CD4-positive, alpha-beta T cell (primary cell): ENCODE measurements around the gene REEP2. TPM values are rescaled to one million over a fixed set of nuclear protein-coding genes. Genes with fewer than 3 reads are reported as not detected.

Experiments
- ATAC-seq: fragments of 200-7000 bp; cut with Tn5 transposase; one replicate; pipeline ENCODE4 v1.10.0; 2022; ENCODE audit warnings: mild to moderate bottlenecking; ENCODE audit not compliant: poor library complexity
- CTCF ChIA-PET: fragments of 350-600 bp; sonication (Branson Sonifier 250); formaldehyde crosslinking; loops from one replicate; lab custom pipeline; 2021; ENCODE audit warnings: antibody characterized with exemption, inconsistent platforms; lab: Charles Lee
- POLR2A ChIA-PET: fragments of 350-600 bp; sonication (Branson Sonifier 250); formaldehyde crosslinking; loops from one replicate; lab custom pipeline; 2021; ENCODE audit warnings: antibody characterized with exemption, inconsistent platforms; lab: Charles Lee
- DNase-seq, 14 experiments: peaks; one replicate each; pipeline ENCODE4 v3.0.0-alpha.2; 2013 to 2020; ENCODE audit warnings: mixed read lengths in 2 of 14
- H3K27ac ChIP-seq, 2 donors: one replicate each; pipeline versions ENCODE4 v1.5.1 to v1.7.0; 2013; ENCODE audit warnings: low read length in 2 of 2, low read depth in 1 of 2, mild to moderate bottlenecking in 1 of 2
- H3K27me3 ChIP-seq, 2 experiments: 1 replicate in 1 of 2; 2 replicates in 1 of 2; pipeline versions ENCODE4 v1.6.1 to v1.7.0; 2013; ENCODE audit warnings: low read length in 2 of 2, control low read depth in 1 of 2, mild to moderate bottlenecking in 1 of 2, moderate library complexity in 1 of 2; ENCODE audit not compliant: insufficient read depth in 2 of 2, control insufficient read depth in 1 of 2
- H3K36me3 ChIP-seq: one replicate; pipeline ENCODE4 v1.6.1; 2013; ENCODE audit warnings: low read length, control low read depth; ENCODE audit not compliant: insufficient read depth
- H3K4me1 ChIP-seq: one replicate; pipeline ENCODE4 v1.6.1; 2013; ENCODE audit warnings: low read length, control low read depth; ENCODE audit not compliant: insufficient read depth
- H3K4me3 ChIP-seq: one replicate; pipeline ENCODE4 v1.5.1; 2013; ENCODE audit warnings: mild to moderate bottlenecking, low read length, moderate library complexity
- H3K9me3 ChIP-seq, 2 experiments: 1 replicate in 1 of 2; 2 replicates in 1 of 2; pipeline versions ENCODE4 v1.6.1 to v1.7.0; 2013; ENCODE audit warnings: low read length in 2 of 2, mild to moderate bottlenecking in 2 of 2, control low read depth in 1 of 2, moderate library complexity in 1 of 2; ENCODE audit not compliant: control insufficient read depth in 1 of 2, insufficient read depth in 1 of 2
- H3K27ac Mint-ChIP-seq: one replicate; pipeline ENCODE4 v1.8.0; 2020; ENCODE audit warnings: mixed read lengths
- H3K27me3 Mint-ChIP-seq: one replicate; pipeline ENCODE4 v1.8.0; 2021; ENCODE audit warnings: mixed read lengths
- H3K36me3 Mint-ChIP-seq: one replicate; pipeline ENCODE4 v1.8.0; 2021; ENCODE audit warnings: low read depth, mixed read lengths
- H3K4me1 Mint-ChIP-seq: one replicate; pipeline ENCODE4 v1.8.0; 2021; ENCODE audit warnings: low read depth, mixed read lengths
- H3K4me3 Mint-ChIP-seq: one replicate; pipeline ENCODE4 v1.8.0; 2020; ENCODE audit warnings: mild to moderate bottlenecking, mixed read lengths
- H3K9me3 Mint-ChIP-seq: one replicate; pipeline ENCODE4 v1.8.0; 2020; ENCODE audit warnings: mixed read lengths
- intact Hi-C, 2 experiments: fragments of 100-400 bp; cut with DNase I in 1 of 2; cut with micrococcal nuclease in 1 of 2; formaldehyde crosslinking; loops; one replicate each; pipeline versions ENCODE4 v1.15.1 to v1.9.0; 2023 to 2025; cut with DNase I, micrococcal nuclease
- total RNA-seq, 174 experiments: library from RNA in 2 of 174; stranded (reverse) in 2 of 174; gene quantifications; one replicate each; pipeline ENCODE4 v1.2.3 and lab custom pipeline; 2021 to 2026
- TF ChIP-seq, protein P1 (sequence below): fragments of 200-600 bp; IDR thresholded peaks from one replicate; pipeline ENCODE4 v1.8.0; 2022; ENCODE audit warnings: antibody characterized with exemption, mild to moderate bottlenecking

Gene REEP2
- total RNA-seq, 2 experiments from 2014 or later = 0.33 to 0.34 TPM

DNA sequence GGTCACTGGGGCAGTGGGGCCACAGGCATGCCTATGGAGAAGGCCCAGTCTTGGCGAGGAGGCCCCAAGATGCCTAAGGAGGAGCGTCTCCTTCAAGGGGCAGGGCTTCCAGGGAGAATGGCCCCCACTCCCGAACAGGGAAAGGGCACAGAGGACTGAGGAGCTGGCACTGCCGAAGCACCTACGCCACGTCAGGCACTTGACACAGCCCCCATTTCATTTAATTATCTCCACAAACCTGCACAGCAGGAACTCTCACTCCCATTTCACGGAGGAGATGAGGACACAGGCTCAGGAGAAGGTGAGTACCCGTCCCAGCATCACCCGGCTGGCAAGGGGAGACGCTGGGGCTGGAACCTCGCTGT is 52.4 kb downstream of the REEP2 start:
- Histone ChIP-seq H3K27me3 (peaks cover 0 to 17% of the 10 kb centered on the region in 2 experiments), H3K9me3 (peaks cover 0 to 5% of the 10 kb centered on the region in 2 experiments), H3K36me3 (no peaks in the 10 kb centered on the region), H3K4me1 (peaks cover 24% of the 10 kb centered on the region), H3K27ac (no peak overlapping the region), H3K4me3 (peak overlapping the region; percentile 51)
- Mint-ChIP-seq H3K27me3 (peaks cover 18% of the 10 kb centered on the region), H3K27ac (no peak overlapping the region), H3K4me1 (peaks cover 15% of the 10 kb centered on the region), H3K9me3 (no peaks in the 10 kb centered on the region), H3K36me3 (no peaks in the 10 kb centered on the region), H3K4me3 (peak overlapping the region; percentile 38)
- intact Hi-C loops = loop anchor here (1.0 to 10.0 kb wide), 3 partner anchors 25 to 54 kb away; partner anchors contain the start of gene ETF1 (in 1 of the 2)
- ChIA-PET POLR2A (interaction anchor here (2.3 kb wide), 1 partner anchor 26 kb away, joined by 6 read pairs; the partner anchor contains the start of gene EGR1), CTCF (no interaction called here)
- DNase-seq (no peak), ATAC-seq (no peak)
- TF ChIP-seq, protein P1, sequence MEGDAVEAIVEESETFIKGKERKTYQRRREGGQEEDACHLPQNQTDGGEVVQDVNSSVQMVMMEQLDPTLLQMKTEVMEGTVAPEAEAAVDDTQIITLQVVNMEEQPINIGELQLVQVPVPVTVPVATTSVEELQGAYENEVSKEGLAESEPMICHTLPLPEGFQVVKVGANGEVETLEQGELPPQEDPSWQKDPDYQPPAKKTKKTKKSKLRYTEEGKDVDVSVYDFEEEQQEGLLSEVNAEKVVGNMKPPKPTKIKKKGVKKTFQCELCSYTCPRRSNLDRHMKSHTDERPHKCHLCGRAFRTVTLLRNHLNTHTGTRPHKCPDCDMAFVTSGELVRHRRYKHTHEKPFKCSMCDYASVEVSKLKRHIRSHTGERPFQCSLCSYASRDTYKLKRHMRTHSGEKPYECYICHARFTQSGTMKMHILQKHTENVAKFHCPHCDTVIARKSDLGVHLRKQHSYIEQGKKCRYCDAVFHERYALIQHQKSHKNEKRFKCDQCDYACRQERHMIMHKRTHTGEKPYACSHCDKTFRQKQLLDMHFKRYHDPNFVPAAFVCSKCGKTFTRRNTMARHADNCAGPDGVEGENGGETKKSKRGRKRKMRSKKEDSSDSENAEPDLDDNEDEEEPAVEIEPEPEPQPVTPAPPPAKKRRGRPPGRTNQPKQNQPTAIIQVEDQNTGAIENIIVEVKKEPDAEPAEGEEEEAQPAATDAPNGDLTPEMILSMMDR = no peak

GRCh38 chr5:138491669-138492559 is 53.1 kb downstream of the REEP2 start:
- Mint-ChIP-seq H3K4me1 (peaks cover 15% of the 10 kb centered on the region), H3K27me3 (peaks cover 18% of the 10 kb centered on the region), H3K4me3 (peak overlapping the region; percentile 90), H3K36me3 (no peaks in the 10 kb centered on the region), H3K27ac (peak overlapping the region; percentile 3), H3K9me3 (no peaks in the 10 kb centered on the region)
- Histone ChIP-seq H3K9me3 (peaks cover 0 to 5% of the 10 kb centered on the region in 2 experiments), H3K27me3 (peaks cover 0 to 17% of the 10 kb centered on the region in 2 experiments), H3K27ac (no peak overlapping the region), H3K4me3 (peak overlapping the region; percentile 60), H3K36me3 (no peaks in the 10 kb centered on the region), H3K4me1 (peaks cover 24% of the 10 kb centered on the region)
- POLR2A ChIA-PET = interaction anchor here (2.0 to 2.3 kb wide), 2 partner anchors 27 kb away, joined by 6 to 20 read pairs; partner anchors contain the start of gene EGR1
- peak; percentile 73 to 94 (median 82) for DNase-seq
- TF ChIP-seq, protein P1 = no peak
- CTCF ChIA-PET = interaction anchor here (1.3 to 2.5 kb wide), 3 partner anchors 11 to 42 kb away, joined by 4 to 16 read pairs (median 7); partner anchors contain the start of gene EGR1
- ATAC-seq = peak; percentile 99
- intact Hi-C loops = loop anchor here (1.0 to 10.0 kb wide), 4 partner anchors 26 to 53 kb away; partner anchors contain the start of genes EGR1 (in 1 of the 2) and ETF1 (in 1 of the 2)

DNA sequence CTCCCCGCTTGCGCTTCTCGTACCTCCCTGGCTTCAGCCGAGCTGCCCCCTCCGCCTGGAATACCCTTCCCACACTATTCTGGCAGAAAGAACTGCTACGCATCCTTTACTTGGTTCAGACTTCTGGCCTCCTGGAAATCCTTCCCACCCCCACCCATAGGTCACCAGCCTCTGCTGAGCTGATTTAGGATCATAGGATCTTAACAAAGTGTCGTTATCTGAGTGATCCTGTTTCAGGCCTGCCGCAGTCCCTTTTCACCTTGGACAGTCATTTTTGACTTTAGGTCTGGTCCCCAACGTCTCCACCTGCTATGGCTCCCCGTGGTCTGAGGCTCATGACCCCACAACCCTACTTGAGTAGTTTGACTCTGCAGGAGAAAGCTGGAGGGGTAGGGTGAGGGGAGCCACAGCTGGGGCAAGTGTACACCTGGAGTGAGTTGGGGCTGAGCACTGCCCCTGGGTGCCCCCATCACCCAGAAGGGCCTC is 53.7 kb downstream of the REEP2 start:
- Histone ChIP-seq H3K36me3 (no peaks in the 10 kb centered on the region), H3K27ac (no peak overlapping the region), H3K9me3 (peaks cover 0 to 5% of the 10 kb centered on the region in 2 experiments), H3K27me3 (peaks cover 0 to 17% of the 10 kb centered on the region in 2 experiments), H3K4me1 (peaks cover 24% of the 10 kb centered on the region), H3K4me3 (peak overlapping the region; percentile 60)
- ATAC-seq (no peak), DNase-seq (no peak)
- peaks cover 18% of the 10 kb centered on the region for H3K27me3 Mint-ChIP-seq
- ChIA-PET POLR2A (interaction anchor here (2.0 kb wide), 1 partner anchor 28 kb away, joined by 20 read pairs; the partner anchor contains the start of gene EGR1), CTCF (interaction anchor here (1.3 to 2.5 kb wide), 3 partner anchors 11 to 43 kb away, joined by 4 to 16 read pairs (median 7); partner anchors contain the start of gene EGR1)
- H3K36me3 Mint-ChIP-seq = no peaks in the 10 kb centered on the region
- TF ChIP-seq, protein P1 = no peak
- H3K9me3 Mint-ChIP-seq = no peaks in the 10 kb centered on the region
- peaks cover 15% of the 10 kb centered on the region for H3K4me1 Mint-ChIP-seq
- peak overlapping the region; percentile 90 for H3K4me3 Mint-ChIP-seq
- intact Hi-C loops = loop anchor here in 1 of 2 experiments (1.0 to 10.0 kb wide), 2 partner anchors 27 to 52 kb away; partner anchors contain the start of genes EGR1 and ETF1
- peak overlapping the region; percentile 3 for H3K27ac Mint-ChIP-seq
